ENCODE measurements around the gene MOSPD3. TPM values are rescaled to one million over a fixed set of nuclear protein-coding genes. Genes with fewer than 3 reads are reported as not detected.

The MOSPD3 gene
- total RNA-seq, 1 donor, result 5.1 TPM

DNA sequence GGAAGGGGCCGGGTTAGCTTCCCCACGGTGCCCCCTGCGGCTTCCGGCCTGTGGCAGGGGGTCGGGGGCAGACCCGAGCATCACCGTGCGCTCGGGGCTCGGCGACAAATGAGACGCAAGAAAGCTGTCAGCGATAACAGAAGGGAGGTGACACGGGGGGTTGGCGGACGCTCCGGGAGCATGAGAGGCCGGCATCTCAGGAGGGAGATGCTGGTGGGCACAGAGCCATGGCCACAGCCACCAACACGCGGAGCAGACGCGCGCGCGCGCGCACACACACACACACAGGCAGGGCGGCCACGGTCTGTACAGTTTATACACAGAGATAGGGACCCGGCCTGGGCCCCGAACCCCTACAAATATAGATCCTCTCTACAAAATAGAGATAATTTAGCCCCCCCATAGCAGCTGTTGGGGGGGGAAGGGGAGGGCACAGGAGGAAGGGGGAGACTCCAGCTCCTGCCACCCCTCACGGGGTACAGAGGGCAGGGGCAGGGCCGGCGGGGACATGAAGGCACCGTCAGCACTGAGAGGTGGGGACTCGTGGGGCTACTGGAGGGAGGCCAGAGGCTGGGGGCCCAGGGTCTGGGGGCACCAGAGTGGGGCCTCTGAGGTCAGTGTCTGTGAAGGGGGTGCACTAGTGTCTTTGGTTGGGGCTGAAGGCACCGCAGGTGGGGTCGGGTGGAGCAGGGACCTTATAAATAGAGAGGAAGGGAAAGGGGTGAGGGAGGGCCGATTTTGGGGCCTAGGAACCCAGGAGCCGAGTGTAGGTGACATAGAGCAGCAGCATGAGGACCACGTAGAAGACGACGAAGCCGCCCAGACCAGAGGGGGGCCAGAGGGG lies 37.8 kb upstream of the MOSPD3 start:
- H3K4me1 ChIP-seq (ENCODE audit: insufficient read depth, low read length), result peaks cover 6% of the 10 kb centered on the region
- H3K79me2 ChIP-seq (ENCODE audit: insufficient read depth, low read length), result no peaks in the 10 kb centered on the region
- no peak overlapping the region for H3K4me2 ChIP-seq (ENCODE audit: insufficient read depth, low read length)
- no peak overlapping the region for H2AFZ ChIP-seq (ENCODE audit: low read length)
- H3K36me3 ChIP-seq (ENCODE audit: insufficient read depth, low read length), result peaks cover 23% of the 10 kb centered on the region
- peaks cover 6% of the 10 kb centered on the region for H4K20me1 ChIP-seq (ENCODE audit: insufficient read depth, low read length)
- peak; percentile 29 for DNase-seq (ENCODE audit: insufficient read length, low spot score, missing footprints)
- no peak overlapping the region for H3K27ac ChIP-seq (ENCODE audit: low read depth, low read length)
- no peaks in the 10 kb centered on the region for H3K9me3 ChIP-seq (ENCODE audit: low read depth, low read length)
- TF ChIP-seq, protein P1, sequence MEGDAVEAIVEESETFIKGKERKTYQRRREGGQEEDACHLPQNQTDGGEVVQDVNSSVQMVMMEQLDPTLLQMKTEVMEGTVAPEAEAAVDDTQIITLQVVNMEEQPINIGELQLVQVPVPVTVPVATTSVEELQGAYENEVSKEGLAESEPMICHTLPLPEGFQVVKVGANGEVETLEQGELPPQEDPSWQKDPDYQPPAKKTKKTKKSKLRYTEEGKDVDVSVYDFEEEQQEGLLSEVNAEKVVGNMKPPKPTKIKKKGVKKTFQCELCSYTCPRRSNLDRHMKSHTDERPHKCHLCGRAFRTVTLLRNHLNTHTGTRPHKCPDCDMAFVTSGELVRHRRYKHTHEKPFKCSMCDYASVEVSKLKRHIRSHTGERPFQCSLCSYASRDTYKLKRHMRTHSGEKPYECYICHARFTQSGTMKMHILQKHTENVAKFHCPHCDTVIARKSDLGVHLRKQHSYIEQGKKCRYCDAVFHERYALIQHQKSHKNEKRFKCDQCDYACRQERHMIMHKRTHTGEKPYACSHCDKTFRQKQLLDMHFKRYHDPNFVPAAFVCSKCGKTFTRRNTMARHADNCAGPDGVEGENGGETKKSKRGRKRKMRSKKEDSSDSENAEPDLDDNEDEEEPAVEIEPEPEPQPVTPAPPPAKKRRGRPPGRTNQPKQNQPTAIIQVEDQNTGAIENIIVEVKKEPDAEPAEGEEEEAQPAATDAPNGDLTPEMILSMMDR (IDR thresholded peaks at IDR 0.05; ENCODE audit: extremely low read depth, low read depth, low read length), result no peak
- H3K27me3 ChIP-seq (ENCODE audit: insufficient read depth, low read length), result peaks cover 2% of the 10 kb centered on the region
- H3K4me3 ChIP-seq (ENCODE audit: insufficient read depth, low read length), result no peak overlapping the region

DNA sequence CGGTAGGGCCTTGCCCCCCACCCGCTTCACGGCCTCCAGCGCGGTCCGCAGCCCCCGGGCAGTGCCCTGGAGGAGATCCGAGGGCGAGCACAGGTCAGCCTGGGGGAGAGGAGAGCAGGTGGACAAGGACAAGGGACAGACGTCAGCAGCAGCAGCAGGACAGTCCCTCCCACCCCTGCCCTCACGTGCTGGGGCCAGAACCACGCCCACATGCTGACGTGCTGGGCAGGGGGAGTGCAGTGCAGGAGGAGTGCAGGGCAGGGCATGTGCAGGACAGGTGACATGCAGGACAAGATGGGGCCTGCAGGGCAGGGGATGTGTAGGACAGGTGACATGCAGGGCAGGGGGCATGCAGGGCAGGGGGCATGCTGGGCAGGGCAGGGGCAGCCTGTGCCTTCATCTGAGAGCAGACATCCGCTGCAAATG lies 37.1 kb upstream of the MOSPD3 start:
- no peaks in the 10 kb centered on the region for H3K4me1 ChIP-seq (ENCODE audit: insufficient read depth, low read length)
- H3K27me3 ChIP-seq (ENCODE audit: insufficient read depth, low read length), result peaks cover 2% of the 10 kb centered on the region
- peaks cover 29% of the 10 kb centered on the region for H3K36me3 ChIP-seq (ENCODE audit: insufficient read depth, low read length)
- H3K79me2 ChIP-seq (ENCODE audit: insufficient read depth, low read length), result no peaks in the 10 kb centered on the region
- no peaks in the 10 kb centered on the region for H3K9me3 ChIP-seq (ENCODE audit: low read depth, low read length)
- no peak overlapping the region for H2AFZ ChIP-seq (ENCODE audit: low read length)
- no peak overlapping the region for H3K27ac ChIP-seq (ENCODE audit: low read depth, low read length)
- H4K20me1 ChIP-seq (ENCODE audit: insufficient read depth, low read length), result peaks cover 11% of the 10 kb centered on the region
- TF ChIP-seq, protein P1 (IDR thresholded peaks at IDR 0.05; ENCODE audit: extremely low read depth, low read depth, low read length), result no peak
- H3K4me2 ChIP-seq (ENCODE audit: insufficient read depth, low read length), result no peak overlapping the region
- peak; percentile 58 for DNase-seq (ENCODE audit: insufficient read length, low spot score, missing footprints)
- no peak overlapping the region for H3K4me3 ChIP-seq (ENCODE audit: insufficient read depth, low read length)

DNA sequence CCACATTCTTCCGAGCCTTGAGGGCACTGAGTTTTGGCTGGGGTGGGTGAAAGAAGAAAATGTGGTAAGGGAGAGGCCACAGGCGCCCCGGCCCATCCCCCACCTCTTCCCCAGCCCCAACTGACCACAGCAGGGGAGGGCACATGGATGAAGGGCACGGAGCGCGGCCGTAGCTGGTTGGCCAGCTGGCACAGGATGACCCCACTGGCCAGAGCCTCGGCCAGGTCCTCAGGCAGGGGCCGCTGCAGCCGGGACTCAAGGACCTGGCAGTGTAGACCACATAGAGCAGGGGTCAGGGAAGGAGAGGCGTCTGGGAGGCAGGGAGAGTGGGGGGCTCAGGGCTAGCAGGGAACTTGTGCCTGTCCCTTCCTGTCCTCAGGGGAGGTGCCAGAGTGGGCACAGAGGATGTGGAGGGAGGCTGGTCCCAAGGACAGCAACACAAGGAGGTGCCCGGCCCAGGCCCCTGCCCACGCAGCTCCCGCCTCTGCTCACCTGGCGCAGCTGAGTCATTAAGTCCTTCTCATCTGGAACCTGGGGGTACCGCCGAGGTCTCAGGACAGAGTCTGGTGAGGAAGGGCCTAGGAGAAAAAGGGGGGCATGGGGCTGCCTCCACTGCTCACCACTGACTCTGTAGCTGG lies 36.5 kb upstream of the MOSPD3 start:
- no peaks in the 10 kb centered on the region for H3K9me3 ChIP-seq (ENCODE audit: low read depth, low read length)
- no peaks in the 10 kb centered on the region for H3K4me1 ChIP-seq (ENCODE audit: insufficient read depth, low read length)
- H3K27ac ChIP-seq (ENCODE audit: low read depth, low read length), result no peak overlapping the region
- H3K27me3 ChIP-seq (ENCODE audit: insufficient read depth, low read length), result peaks cover under 1% of the 10 kb centered on the region
- H3K4me2 ChIP-seq (ENCODE audit: insufficient read depth, low read length), result no peak overlapping the region
- peaks cover 4% of the 10 kb centered on the region for H3K79me2 ChIP-seq (ENCODE audit: insufficient read depth, low read length)
- TF ChIP-seq, protein P1 (IDR thresholded peaks at IDR 0.05; ENCODE audit: extremely low read depth, low read depth, low read length), result no peak
- peaks cover 11% of the 10 kb centered on the region for H4K20me1 ChIP-seq (ENCODE audit: insufficient read depth, low read length)
- H2AFZ ChIP-seq (ENCODE audit: low read length), result no peak overlapping the region
- no peak overlapping the region for H3K4me3 ChIP-seq (ENCODE audit: insufficient read depth, low read length)
- H3K36me3 ChIP-seq (ENCODE audit: insufficient read depth, low read length), result peaks cover 36% of the 10 kb centered on the region
- DNase-seq (ENCODE audit: insufficient read length, low spot score, missing footprints), result peak; percentile 23

DNA sequence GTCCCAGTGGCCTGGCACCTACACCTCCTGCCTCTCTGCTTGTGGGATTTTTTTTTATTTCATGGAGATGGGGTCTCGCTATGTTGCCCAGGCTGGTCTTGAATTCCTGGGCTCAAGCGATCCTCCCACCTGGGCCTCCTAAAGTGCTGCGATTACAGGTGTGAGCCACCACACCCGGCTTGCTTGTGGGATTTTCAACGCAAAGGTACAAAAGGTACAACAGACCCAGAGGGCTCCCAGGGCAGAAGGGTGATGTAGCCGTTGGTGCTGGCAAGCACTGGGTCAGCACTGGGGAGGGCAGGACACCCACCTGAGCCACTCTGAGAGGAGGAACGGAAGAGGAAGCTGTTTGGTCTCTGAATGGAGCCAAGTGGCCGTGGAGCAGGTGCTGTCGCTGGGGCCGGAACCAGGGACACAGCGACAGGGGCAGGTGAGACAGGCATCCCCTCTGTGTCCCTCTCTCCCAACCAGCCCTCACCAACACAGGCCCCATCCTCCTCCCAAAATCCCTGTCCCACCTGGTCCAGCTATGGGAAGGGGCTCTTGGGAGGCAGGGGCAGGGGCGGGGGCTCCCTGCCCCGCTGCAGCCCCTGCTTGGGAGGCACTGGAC lies 35.9 kb upstream of the MOSPD3 start:
- Histone ChIP-seq H3K27ac (ENCODE audit: low read depth, low read length) (no peak overlapping the region), H4K20me1 (ENCODE audit: insufficient read depth, low read length) (peaks cover 9% of the 10 kb centered on the region), H3K4me1 (ENCODE audit: insufficient read depth, low read length) (no peaks in the 10 kb centered on the region), H2AFZ (ENCODE audit: low read length) (no peak overlapping the region), H3K36me3 (ENCODE audit: insufficient read depth, low read length) (peaks cover 42% of the 10 kb centered on the region), H3K4me3 (ENCODE audit: insufficient read depth, low read length) (no peak overlapping the region), H3K79me2 (ENCODE audit: insufficient read depth, low read length) (peaks cover 7% of the 10 kb centered on the region), H3K4me2 (ENCODE audit: insufficient read depth, low read length) (no peak overlapping the region), H3K27me3 (ENCODE audit: insufficient read depth, low read length) (no peaks in the 10 kb centered on the region), H3K9me3 (ENCODE audit: low read depth, low read length) (no peaks in the 10 kb centered on the region)
- peak; percentile 61 for DNase-seq (ENCODE audit: insufficient read length, low spot score, missing footprints)
- TF ChIP-seq, protein P1 (IDR thresholded peaks at IDR 0.05; ENCODE audit: extremely low read depth, low read depth, low read length), result no peak

Measured in osteoblast (primary cell).